ENCODE measurements around the gene HOXC12.

Gene HOXC12

GRCh38 chr12:54007538-54008259, 53.0 kb downstream of the HOXC12 start:
- no peak for DNase-seq (ENCODE audit: low read depth in 2 of 2)

- DNase-seq (ENCODE audit: low read depth in 2 of 2) = no peak
Measured at GRCh38 chr12:54008260-54008552, 53.5 kb downstream of the HOXC12 start.

Measured in stimulated activated CD4-positive, alpha-beta T cell treated with anti-CD3 and anti-CD28 coated beads, Interleukin-1b, Interleukin-23, amount 100 ng/mL, for 1 hour (primary cell).